GM12872 (cell line): ENCODE results near the gene BCAS3.

ENCODE experiments used
- TF ChIP-seq, protein P1 (sequence below): IDR thresholded peaks from 3 replicates; pipeline ENCODE4 v1.5.1; 2011; ENCODE audit warnings: low read depth, mild to moderate bottlenecking, low read length, moderate library complexity; ENCODE audit not compliant: insufficient read depth

The BCAS3 gene

DNA sequence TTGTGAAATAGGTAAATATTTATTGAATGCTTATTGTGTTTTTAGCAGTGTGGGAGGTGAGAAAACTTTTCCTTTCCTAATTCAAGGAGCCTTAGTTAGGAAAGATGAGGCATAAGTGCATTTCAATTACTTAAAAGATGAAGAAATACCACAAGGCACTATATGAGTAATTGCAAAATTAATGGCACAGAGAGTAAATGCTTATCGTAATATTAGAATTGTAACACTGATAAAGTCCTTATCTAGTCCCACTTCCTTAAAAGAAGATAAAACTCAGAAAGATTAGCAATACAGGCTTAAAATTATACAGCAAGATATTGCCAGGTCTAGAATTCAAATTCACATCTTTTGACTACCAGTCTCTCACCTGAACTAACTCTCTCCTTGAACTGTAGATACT, 489.4 kb downstream of the BCAS3 start:
- TF ChIP-seq, protein P1, sequence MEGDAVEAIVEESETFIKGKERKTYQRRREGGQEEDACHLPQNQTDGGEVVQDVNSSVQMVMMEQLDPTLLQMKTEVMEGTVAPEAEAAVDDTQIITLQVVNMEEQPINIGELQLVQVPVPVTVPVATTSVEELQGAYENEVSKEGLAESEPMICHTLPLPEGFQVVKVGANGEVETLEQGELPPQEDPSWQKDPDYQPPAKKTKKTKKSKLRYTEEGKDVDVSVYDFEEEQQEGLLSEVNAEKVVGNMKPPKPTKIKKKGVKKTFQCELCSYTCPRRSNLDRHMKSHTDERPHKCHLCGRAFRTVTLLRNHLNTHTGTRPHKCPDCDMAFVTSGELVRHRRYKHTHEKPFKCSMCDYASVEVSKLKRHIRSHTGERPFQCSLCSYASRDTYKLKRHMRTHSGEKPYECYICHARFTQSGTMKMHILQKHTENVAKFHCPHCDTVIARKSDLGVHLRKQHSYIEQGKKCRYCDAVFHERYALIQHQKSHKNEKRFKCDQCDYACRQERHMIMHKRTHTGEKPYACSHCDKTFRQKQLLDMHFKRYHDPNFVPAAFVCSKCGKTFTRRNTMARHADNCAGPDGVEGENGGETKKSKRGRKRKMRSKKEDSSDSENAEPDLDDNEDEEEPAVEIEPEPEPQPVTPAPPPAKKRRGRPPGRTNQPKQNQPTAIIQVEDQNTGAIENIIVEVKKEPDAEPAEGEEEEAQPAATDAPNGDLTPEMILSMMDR, result no peak

DNA sequence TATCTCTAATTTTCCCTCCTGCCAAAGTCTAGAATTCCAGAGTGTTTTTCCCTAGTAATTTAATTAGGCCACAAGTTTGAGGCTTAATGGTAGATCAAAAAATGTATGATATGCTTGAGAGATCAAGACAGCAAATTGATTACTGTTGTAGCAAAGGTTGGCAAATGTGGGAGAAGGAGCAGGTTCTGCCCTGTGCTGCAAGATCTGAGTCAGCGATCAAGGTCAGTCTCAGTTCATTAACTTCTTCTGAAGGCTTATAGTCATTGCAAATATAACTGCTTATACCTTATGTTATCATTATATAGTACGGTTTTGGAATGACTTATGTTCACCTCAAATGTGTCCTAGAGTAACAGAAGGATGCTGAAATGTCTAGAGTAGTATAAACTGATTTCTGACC, 490.9 kb downstream of the BCAS3 start:
- TF ChIP-seq, protein P1, result no peak

DNA sequence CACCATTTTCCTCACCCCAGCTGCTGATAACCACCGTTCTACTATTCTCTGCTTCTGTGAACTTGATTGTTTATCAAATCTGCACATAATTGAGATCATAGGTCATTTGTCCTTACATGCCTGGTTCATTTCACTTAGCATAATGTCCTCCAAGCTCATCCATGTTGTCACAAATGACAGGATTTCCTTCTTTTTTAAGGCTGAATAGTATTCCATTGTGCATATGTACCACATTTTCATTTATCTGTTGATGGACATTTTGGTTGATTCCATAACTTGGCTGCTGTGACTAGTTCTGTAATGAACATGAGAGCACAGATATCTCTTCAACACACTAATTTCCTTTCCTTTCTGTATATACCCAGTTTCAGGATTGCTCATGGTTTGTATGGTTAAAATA, 496.7 kb downstream of the BCAS3 start:
- TF ChIP-seq, protein P1, result no peak

DNA sequence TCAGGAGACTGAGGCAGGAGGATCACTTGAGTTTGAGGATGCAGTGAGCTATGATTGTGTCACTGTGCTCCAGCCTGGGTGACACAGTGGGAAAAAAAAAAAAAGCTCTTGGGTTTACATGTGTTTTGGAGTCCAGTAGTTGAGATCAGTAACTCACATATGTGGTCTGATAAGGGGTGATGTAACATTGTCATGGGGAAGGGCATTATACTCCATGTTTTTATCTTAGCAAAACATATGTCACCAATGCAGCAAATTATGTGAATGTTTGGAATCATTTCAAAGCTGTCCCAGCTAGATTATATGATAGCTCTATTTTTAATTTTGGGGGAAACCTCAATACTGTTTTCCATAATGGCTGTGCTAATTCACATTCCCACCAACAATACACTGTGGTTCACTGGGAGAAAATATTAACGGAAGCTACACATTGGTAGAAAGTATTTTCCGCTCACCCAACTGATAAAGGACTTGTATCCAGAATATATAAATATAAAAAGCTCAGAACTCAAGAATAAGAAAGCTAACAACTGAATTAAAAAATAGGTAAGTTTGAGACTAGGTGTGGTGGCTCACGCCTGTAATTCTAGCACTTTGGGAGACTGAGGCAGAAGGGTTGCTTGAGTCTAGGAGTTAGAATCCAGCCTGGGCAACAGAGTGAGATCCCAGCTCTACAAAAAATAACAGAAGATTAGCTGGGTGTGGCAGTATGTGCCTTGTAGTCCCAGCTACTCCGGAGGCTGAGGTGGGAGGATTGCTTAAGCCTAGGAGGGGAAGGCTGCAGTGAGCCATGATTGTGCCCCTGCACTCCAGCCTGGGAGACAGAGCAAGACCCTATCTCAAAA, 497.9 kb downstream of the BCAS3 start:
- TF ChIP-seq, protein P1, result no peak

DNA sequence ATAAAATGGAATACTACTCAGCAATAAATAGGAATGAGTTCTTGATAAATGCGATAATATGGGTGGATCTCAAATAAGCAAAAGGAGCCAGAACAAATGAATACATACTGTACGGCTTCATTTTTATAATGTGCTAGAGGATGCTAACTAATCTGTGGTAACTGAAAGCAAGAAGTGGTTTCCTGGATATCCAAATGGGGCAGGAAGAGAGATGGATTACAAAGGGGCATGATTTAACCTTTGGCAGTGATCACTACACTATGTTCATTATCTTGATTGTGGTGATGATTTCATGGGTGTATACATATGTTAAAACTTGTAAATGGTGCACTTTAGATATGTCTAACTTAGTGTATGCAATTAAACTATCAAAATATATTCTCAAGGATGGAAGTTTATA, 499.7 kb downstream of the BCAS3 start:
- TF ChIP-seq, protein P1, result no peak

DNA sequence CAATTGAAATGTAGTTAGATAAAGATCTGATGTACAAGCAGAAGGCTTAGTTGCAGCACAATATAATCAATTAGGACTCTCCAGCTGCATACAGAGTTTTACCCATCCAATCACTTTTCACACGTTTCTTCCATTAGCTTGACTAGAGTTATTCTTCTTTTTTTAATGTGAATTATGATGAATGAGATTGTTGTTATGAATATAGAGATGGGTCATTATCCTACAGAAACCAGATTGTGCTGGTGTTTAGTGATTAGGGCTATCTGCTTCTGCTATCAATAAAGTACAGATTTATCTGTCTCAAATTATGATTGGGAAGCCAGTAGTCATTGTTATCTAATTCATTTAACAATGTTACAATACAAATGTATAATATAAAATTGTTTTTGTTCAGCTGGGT, 500.6 kb downstream of the BCAS3 start:
- TF ChIP-seq, protein P1, result no peak

DNA sequence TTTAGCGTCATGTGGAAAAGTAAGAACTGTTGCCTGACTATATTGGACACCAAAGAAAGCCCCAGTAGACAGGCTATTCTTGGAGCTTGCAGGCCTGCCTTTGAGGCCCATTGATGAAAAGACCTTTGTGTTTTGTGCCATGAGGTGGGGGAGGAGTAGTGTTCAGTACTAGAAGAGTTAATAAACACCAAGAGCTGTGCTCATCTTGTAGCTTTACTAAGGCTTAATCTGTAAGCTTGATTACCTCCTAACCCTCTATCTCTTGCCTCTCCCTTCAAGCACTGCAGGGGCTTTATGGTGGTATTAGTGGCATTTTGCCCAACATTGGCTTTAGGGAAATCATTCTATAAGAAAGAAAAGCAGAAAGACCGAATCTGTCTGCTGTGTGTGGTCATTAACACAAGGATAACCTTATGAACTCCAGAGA, 501.7 kb downstream of the BCAS3 start:
- TF ChIP-seq, protein P1, result no peak

DNA sequence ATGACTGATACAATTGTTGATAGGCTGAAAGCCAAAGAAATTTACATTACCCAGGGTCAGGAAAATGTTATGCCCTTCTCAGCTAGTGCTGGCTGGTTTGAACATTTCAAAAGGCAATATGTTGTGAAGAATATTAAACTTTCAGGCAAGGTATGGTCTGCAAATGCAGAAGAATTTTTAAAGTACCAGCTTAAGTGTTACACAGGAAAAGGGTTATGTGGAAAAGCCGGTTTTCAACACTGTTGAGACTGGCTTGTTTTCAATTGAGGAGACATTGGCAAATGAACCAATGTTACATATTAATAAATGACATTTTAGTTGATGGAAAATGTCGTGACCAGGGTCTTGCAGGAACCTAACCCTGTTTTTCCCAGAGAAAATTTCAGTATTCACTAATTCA, 506.1 kb downstream of the BCAS3 start:
- TF ChIP-seq, protein P1, result no peak
